Stimulated activated effector memory CD8-positive, alpha-beta T cell treated with anti-CD3 and anti-CD28 coated beads, Interleukin-12 subunit alpha, Interleukin-12 subunit beta, amount 100 ng/mL, for 72 hours (primary cell): ENCODE results near the gene MTCH2.
A peak's percentile ranks its signal among the peaks of the same experiment; 100 is the strongest.

Source experiments
- ATAC-seq: fragments of 150-1000 bp; cut with Tn5 transposase; 2 replicates; pipeline ENCODE4 v1.10.0; 2021
- DNase-seq, 2 donors: peaks; one replicate each; pipeline ENCODE4 v3.0.0; 2021 to 2022; ENCODE audit warnings: low spot score in 2 of 2
- H3K27ac Mint-ChIP-seq: one replicate; pipeline ENCODE4 v1.8.0; 2022; ENCODE audit warnings: mild to moderate bottlenecking, mixed read lengths
- H3K36me3 Mint-ChIP-seq: one replicate; pipeline ENCODE4 v1.8.0; 2022; ENCODE audit warnings: mild to moderate bottlenecking, mixed read lengths
- H3K4me1 Mint-ChIP-seq: one replicate; pipeline ENCODE4 v1.8.0; 2022; ENCODE audit warnings: mixed read lengths
- H3K4me3 Mint-ChIP-seq: one replicate; pipeline ENCODE4 v1.8.0; 2022; ENCODE audit warnings: mild to moderate bottlenecking, mixed read lengths
- H3K9me3 Mint-ChIP-seq: one replicate; pipeline ENCODE4 v1.8.0; 2022; ENCODE audit warnings: mixed read lengths

The MTCH2 gene

GRCh38 chr11:47611348-47611794 lies 31.0 kb downstream of the MTCH2 start:
- DNase-seq (no peak), ATAC-seq (no peak)
- Mint-ChIP-seq H3K4me3 (no peak overlapping the region), H3K36me3 (peaks cover 25% of the 10 kb centered on the region), H3K9me3 (no peaks in the 10 kb centered on the region), H3K4me1 (peaks cover 6% of the 10 kb centered on the region), H3K27ac (no peak overlapping the region)

- Mint-ChIP-seq H3K9me3 (no peaks in the 10 kb centered on the region), H3K36me3 (peaks cover 11% of the 10 kb centered on the region), H3K4me1 (peaks cover 6% of the 10 kb centered on the region), H3K4me3 (no peak overlapping the region), H3K27ac (peak overlapping the region; percentile 48)
- ATAC-seq (no peak), DNase-seq (no peak)
Measured at GRCh38 chr11:47609675-47610074, 32.7 kb downstream of the MTCH2 start.

DNA sequence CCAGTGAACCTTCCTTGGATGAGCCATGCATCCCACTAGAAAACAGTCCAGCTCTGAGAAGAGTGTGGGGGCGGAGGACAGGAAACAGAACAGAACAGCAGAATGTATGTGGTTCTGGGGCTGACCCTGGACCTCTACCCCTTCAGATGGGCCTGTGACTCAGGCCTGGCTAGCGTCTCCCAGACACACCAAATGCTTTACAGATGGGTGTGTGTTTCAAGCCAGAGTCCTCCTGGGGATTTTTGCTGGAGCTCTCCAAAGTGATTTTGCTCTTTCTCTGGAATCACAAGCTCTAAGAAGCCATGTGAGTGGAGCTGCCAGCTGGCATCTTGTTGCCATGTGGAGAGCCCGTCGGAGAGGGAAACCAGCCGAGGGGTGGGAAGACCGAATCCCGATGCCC lies 35.0 kb downstream of the MTCH2 start:
- ATAC-seq: no peak
- DNase-seq: no peak
- Mint-ChIP-seq H3K4me1 (peaks cover 6% of the 10 kb centered on the region), H3K9me3 (no peaks in the 10 kb centered on the region), H3K27ac (no peak overlapping the region), H3K36me3 (peaks cover 5% of the 10 kb centered on the region), H3K4me3 (no peak overlapping the region)

- H3K4me3 Mint-ChIP-seq: no peak overlapping the region
- H3K27ac Mint-ChIP-seq: no peak overlapping the region
- H3K9me3 Mint-ChIP-seq: no peaks in the 10 kb centered on the region
- no peak for ATAC-seq
- peaks cover 6% of the 10 kb centered on the region for H3K4me1 Mint-ChIP-seq
- DNase-seq: no peak
- H3K36me3 Mint-ChIP-seq: peaks cover 5% of the 10 kb centered on the region
Measured at GRCh38 chr11:47606731-47607130, 35.6 kb downstream of the MTCH2 start.

GRCh38 chr11:47605921-47606320 lies 36.4 kb downstream of the MTCH2 start:
- DNase-seq: no peak
- no peak overlapping the region for H3K4me3 Mint-ChIP-seq
- H3K36me3 Mint-ChIP-seq: peaks cover 5% of the 10 kb centered on the region
- H3K4me1 Mint-ChIP-seq: peaks cover 6% of the 10 kb centered on the region
- H3K9me3 Mint-ChIP-seq: no peaks in the 10 kb centered on the region
- ATAC-seq: no peak
- no peak overlapping the region for H3K27ac Mint-ChIP-seq

- ATAC-seq (no peak), DNase-seq (no peak)
- Mint-ChIP-seq H3K36me3 (no peaks in the 10 kb centered on the region), H3K27ac (no peak overlapping the region), H3K9me3 (no peaks in the 10 kb centered on the region), H3K4me3 (no peak overlapping the region), H3K4me1 (no peaks in the 10 kb centered on the region)
Measured at GRCh38 chr11:47603295-47603694, 39.1 kb downstream of the MTCH2 start.

DNA sequence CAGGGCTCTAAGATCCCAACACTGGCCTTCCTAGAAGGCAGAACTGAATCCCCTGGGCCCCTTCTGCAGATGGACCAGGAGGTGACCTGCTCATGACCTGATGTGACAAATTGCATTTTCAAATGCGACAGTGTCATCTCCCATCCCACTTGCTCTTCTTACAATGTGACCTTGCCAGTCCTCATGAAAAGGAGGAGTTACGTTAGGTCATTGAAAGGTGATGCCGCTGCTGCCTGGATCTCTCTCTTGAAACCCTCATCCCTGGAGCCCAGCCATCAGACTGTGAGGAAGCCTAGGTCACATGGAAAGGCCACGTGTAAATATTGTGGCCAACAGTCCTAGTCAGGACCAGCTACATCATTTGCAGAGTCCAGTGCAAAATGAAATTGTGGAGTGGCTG lies 42.5 kb downstream of the MTCH2 start:
- Mint-ChIP-seq H3K9me3 (no peaks in the 10 kb centered on the region), H3K27ac (no peak overlapping the region), H3K4me1 (no peaks in the 10 kb centered on the region), H3K36me3 (no peaks in the 10 kb centered on the region), H3K4me3 (no peak overlapping the region)
- ATAC-seq (no peak), DNase-seq (no peak)

DNA sequence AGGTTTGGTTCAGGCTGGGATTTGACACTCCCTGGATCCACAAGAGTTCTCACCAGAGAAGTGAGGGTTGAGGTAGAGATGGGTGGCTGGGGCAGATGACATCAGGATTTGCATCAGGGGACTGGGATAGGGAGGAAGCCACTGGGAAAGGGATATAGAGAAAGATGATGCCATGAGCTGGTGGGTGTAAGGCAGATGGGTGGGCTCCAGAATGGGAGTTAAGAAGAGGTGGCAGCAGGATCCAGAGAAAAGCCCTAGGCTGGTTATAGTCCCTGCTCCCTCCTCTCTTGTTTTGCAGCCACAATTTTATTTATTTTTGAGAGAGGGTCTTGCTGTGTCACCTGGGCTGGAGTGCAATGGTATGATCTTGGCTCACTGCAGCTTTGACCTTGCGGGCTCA lies 46.4 kb downstream of the MTCH2 start:
- H3K4me1 Mint-ChIP-seq: no peaks in the 10 kb centered on the region
- DNase-seq (no peak), ATAC-seq (no peak)
- no peaks in the 10 kb centered on the region for H3K36me3 Mint-ChIP-seq
- H3K4me3 Mint-ChIP-seq: no peak overlapping the region
- no peak overlapping the region for H3K27ac Mint-ChIP-seq
- H3K9me3 Mint-ChIP-seq: no peaks in the 10 kb centered on the region

GRCh38 chr11:47595029-47595428 lies 47.3 kb downstream of the MTCH2 start:
- no peak overlapping the region for H3K4me3 Mint-ChIP-seq
- peak; percentile 40 for ATAC-seq
- no peaks in the 10 kb centered on the region for H3K36me3 Mint-ChIP-seq
- no peak overlapping the region for H3K27ac Mint-ChIP-seq
- no peak for DNase-seq
- no peaks in the 10 kb centered on the region for H3K9me3 Mint-ChIP-seq
- H3K4me1 Mint-ChIP-seq: no peaks in the 10 kb centered on the region

- Mint-ChIP-seq H3K9me3 (no peaks in the 10 kb centered on the region), H3K4me1 (no peaks in the 10 kb centered on the region), H3K27ac (no peak within 1 kb of the TSS), H3K4me3 (no peak within 1 kb of the TSS), H3K36me3 (no peaks in the 10 kb centered on the region)
- ATAC-seq (no peak), DNase-seq (no peak)
Measured at GRCh38 chr11:47593934-47594855, 48.2 kb downstream of the MTCH2 start, which contains the start of gene C1QTNF4. TSS of gene C1QTNF4 (minus strand) at chr11:47594411. CDS start at chr11:47590810, 3,601 bp downstream.

DNA sequence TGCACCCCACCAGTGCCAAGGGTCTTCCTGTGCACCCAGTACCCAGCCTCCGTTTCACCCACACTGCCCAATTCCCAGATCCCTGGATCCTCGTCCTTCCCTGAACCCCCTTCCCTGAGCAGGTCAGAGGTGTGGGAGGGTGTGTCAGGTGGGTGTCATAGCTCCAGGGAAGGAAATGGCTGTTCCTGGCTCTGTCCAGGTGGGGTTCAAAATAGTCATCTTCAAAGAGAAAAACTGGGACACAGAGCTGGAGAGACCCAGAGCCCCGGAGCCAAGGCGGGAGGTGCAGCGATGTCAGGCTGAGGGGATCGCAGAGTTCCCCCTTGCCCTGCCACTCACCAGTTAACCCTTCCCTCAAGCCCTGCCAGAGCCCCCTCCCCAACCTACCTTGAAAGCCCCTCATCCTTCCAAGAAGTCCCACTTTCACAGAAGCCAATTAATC lies 48.8 kb downstream of the MTCH2 start:
- DNase-seq (no peak), ATAC-seq (no peak)
- Mint-ChIP-seq H3K4me3 (no peak overlapping the region), H3K4me1 (no peaks in the 10 kb centered on the region), H3K9me3 (no peaks in the 10 kb centered on the region), H3K36me3 (no peaks in the 10 kb centered on the region), H3K27ac (no peak overlapping the region)

DNA sequence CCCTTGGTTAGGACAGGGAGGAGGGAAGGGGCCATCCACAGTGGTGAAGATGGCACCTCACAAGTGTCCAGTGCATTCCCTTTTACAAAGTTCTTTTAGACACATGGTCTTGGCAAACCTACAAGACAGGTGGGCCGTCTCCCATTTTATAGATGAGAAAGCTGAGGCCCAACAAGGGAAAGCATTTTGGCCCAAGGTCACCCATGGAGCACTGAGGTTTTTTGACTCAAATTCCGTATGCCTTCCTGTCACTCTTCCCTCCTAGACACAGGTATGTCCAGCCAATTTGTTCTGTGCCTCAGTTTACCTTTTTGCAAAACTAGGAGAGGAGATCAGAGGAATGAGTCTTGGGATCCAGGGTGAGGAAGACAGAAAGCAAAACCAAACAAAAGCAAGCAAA lies 49.4 kb downstream of the MTCH2 start:
- ATAC-seq: no peak
- Mint-ChIP-seq H3K9me3 (no peaks in the 10 kb centered on the region), H3K27ac (no peak overlapping the region), H3K4me1 (no peaks in the 10 kb centered on the region), H3K36me3 (no peaks in the 10 kb centered on the region), H3K4me3 (no peak overlapping the region)
- DNase-seq: no peak

DNA sequence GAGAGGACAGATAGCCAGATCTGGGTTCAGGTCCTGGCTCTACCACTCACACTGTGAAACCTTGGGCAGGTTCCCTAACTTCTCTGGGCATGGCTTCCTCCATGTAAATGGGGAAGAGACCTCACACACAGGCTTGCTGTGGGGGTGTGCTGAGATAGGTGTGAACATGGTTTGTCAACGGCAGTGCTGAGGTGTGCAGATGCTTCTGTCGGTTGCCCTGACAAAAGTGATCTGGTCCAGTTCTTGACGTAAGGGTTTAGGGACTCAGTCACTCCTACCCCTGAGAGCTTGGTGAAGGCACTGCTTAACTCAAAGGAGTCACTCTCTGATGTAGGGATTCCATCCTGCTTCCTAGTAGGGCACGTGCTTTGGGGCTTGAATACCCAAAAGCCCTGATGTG lies 50.1 kb downstream of the MTCH2 start:
- Mint-ChIP-seq H3K4me1 (no peaks in the 10 kb centered on the region), H3K9me3 (no peaks in the 10 kb centered on the region), H3K27ac (no peak overlapping the region), H3K4me3 (no peak overlapping the region), H3K36me3 (no peaks in the 10 kb centered on the region)
- no peak for ATAC-seq
- no peak for DNase-seq

DNA sequence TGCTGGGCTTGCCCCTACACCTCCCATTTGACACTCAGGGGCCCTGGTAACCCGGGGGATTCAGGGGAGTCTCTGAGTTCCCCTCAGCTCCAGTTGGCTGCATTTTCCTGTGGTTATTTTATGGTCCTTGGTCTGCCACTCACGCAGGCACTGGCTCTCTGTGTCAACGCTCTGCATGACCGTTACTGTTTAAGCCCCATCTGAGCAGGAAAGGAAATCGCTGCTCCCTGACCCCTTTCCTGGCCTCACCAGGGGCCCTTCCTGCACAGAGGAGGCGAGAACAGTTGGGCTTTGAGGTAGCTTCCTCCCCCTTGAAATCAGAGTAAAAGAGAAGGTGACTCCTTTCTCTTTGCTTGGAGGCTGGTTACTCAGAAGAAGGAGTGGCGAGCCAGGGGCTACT lies 50.6 kb downstream of the MTCH2 start:
- Mint-ChIP-seq H3K4me1 (no peaks in the 10 kb centered on the region), H3K36me3 (no peaks in the 10 kb centered on the region), H3K4me3 (no peak overlapping the region), H3K9me3 (no peaks in the 10 kb centered on the region), H3K27ac (no peak overlapping the region)
- ATAC-seq: no peak
- DNase-seq: no peak

DNA sequence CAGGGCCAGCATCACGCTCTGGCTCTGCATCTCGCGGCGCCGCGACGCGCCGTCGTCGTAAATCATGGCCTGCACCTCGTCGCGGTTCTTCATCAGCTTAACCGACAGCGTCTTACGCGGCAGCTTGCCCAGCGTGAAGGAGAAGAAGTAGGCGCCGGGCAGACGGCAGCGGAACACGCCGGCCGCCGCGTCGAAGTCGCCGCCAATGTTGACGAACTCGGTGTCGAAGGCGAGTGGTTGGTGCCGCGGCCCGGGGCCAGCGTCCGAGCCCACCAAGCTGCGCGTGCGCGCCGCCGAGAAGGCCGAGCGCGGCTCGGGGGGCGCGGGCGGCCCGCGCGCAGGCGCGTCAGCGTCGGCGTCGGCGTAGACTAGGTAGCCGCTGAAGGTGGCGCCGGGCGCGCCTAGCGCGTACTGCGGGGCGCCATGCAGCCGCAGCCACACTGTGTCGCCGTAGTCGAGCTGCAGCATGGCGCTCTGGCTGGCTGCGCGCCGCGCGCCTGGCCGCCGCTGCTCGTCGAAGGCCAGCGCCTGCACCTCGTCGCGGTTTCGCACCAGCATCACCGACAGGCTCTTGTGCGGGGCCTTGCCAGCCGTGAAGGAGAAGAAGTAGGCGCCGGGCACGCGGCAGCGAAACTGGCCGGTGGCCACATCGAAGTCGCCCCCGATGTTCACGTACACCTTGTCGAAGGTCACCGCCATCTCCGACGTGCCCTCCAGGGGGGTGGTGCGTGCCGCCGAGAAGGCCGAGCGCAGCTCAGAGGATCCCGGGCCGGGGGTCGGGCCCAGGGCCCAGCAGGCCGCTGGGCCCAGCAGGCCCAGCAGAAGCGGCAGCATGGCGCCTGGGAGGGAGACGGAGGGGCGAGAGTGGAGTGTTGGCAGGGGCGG lies 52.1 kb downstream of the MTCH2 start:
- no peak overlapping the region for H3K4me3 Mint-ChIP-seq
- H3K27ac Mint-ChIP-seq: no peak overlapping the region
- ATAC-seq (no peak), DNase-seq (no peak)
- H3K36me3 Mint-ChIP-seq: peaks cover 4% of the 10 kb centered on the region
- no peaks in the 10 kb centered on the region for H3K4me1 Mint-ChIP-seq
- no peaks in the 10 kb centered on the region for H3K9me3 Mint-ChIP-seq
